IPS-11a (cell line): ENCODE results near the gene ARIH1.

Experiments used
- H3K4me3 ChIP-seq: one replicate; pipeline ENCODE4 v1.5.1; 2013; ENCODE audit warnings: low read depth, low read length, control low read depth

The ARIH1 gene

DNA sequence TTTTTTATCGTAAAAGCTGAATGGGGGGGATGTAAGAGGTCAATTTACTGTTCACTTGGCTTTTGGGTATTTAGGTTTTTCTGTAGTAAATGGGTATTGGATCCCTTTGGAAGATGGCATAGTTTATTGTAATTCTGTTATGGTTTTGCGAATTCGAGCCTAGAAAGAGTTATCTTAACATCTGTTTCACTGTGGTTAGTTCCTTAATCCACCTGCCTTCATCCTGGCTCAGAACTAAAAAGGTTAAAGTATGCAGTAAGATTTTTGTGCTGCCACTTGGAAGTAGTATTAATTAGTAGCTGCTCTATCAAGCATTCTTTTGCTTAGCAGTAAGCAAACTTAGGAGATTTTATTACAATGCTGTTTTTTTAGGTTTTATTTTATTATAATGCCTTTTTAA lies 62.4 kb downstream of the ARIH1 start:
- H3K4me3 ChIP-seq = no peak overlapping the region

DNA sequence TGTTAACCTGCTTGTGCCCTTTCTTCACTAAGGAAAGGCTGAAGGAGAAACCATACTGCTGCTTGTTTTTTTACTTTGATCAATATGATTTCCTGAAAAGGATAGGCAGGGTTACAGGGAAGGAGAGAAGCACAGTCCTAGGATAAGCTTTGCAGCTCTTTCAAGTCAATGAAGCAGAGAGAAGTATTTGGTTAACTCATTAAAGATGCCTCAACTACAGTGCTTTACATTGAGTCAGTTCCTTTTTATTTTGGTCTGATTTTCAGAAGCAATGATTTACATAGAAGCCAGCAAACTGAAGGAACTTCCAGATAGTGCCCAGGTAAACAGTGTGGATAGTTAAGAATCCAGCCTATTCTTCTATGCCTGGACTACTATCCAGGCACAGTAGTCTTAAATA lies 64.8 kb downstream of the ARIH1 start:
- H3K4me3 ChIP-seq = no peak overlapping the region

DNA sequence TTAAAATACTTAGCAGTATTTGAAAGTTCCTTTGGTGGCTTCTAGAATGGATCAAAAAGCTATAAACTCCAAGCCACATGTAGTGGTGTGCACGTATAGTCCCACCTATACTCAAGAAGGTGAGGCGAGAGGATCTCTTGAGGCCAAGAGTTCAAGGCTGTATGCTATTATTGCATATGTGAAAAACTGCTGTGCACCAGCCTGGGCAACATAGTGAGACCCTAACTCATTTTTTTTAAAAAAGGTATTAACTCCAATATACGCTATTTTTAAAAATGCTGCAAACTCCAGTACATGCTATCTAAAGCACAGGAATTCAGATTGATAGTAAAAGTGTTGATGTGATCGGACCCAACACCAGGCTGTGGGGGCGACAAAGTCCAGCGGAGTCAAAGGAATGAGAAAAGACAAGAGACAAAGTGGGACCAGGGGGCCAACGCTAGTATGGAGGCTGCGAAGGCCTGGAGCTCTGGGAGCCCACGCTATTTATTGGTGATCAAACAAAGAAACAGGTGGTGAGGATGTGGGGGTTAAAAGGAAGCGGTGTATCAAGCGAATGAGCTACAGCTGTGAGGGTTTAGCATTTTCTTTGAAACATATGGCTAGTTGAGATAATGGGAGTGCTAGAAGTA lies 66.6 kb downstream of the ARIH1 start:
- H3K4me3 ChIP-seq = no peak overlapping the region

DNA sequence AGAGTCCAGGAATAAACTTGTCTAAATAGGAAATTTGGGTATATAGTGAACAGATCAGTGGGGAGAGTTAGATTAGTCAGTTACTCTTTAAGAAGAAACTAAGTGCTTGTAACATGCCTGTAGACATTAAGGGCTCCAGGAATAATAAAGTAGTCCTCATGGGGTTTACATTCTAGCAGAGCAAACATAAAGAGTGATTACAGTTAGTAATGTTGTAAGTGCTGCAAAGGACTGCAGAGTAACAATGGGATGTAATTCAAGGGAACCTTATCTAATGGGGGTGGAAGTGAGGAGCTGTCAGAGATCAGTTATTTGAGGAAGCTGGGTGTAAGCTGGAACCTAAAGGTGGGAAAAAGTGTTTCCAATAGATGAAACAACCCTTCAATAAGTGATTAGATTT lies 67.5 kb downstream of the ARIH1 start:
- no peak overlapping the region for H3K4me3 ChIP-seq

DNA sequence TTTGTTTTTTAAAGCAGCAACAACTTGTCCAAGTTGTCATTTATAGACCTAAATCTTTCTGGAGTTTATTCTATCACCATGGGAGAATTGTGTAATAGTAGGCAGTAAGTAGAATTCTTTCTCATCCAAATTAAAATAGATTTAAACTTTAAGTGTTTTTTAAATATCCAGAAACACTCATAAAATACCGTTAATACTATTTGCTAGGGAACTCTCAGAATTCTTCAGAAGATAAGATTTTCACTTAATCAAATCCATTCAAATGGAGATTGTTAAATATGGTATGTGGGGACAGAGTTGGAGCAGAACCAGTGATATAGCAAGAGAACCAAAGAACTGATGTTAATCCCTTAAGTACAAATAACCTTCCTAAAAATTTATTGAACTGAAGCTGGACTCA lies 71.0 kb downstream of the ARIH1 start:
- H3K4me3 ChIP-seq = no peak overlapping the region

DNA sequence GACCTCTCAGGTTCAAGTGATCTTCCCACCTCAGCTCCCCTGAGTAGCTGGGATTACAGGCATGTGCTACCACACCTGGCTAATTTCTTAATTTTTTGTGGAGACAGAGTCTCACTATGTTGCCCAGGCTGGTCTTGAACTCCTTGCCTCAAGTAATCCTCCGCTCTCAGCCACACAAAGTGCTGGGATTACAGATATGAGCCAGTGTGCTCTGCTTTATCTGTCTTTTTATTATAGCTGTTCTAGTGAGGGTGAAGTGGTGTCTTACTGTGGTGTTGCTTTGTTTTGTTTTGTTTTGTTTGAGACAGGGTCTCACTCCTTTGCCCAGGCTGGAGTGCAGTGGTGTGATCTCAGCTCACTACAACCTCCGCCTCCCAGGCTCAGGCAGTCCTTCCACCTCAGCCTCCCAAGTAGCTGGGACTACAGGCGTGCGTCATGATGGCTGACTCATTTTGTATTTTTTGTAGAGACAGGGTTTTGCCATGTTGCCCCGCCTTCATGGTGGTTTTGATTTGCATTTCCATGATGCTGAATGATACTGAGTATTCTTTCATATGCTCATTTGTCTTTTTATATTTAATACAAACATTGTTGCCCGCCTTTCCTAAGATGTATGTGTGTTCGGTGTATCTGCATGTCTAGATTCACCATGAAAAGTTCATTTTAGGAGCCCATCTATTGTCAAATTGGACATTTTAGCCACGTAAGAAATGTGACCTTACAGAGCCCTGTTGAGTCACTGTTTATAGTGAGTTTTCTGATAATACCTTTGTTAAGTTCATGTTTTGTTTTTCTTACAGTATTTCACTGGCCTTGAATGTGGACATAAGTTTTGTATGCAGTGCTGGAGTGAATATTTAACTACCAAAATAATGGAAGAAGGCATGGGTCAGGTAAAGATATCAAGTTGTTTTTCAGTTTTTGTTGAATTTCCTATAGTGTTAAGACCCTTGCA lies 80.6 kb downstream of the ARIH1 start:
- no peak overlapping the region for H3K4me3 ChIP-seq

DNA sequence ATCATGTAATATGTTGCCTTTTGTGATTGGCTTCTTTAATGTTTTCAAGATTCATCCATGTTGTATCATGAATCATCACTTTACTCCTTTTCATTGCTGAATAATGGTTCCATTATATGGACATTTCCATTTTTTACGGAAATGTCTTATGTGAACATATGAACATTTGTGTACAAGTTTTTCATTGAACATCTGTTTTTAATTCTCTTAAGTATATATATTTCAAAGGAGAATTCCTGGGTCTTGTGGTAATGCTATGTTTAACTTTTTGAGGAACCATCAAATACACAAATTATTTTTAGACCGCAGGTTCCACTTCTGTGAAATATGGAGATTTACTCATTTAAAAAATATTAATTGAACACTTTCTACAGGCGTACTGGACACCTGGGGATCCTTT lies 85.7 kb downstream of the ARIH1 start:
- no peak overlapping the region for H3K4me3 ChIP-seq

DNA sequence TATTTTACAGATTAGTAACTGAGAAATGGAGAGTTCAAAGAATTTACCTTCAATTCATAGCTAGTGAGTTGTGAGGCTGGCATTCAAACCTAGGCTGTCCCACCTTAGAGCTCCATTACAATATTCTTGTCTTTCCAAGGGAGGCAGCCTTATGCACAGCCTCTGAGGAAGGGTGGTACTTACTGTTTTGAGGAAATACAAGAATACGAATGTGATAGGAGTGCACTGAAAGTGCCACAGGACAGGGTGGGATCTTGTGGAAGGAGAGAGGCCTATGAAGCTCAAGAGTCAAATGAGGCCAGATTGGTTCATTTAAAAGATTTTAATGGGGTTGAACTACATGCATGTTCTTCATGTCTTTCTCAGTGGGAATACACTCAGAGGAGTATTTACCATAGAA lies 86.3 kb downstream of the ARIH1 start:
- no peak overlapping the region for H3K4me3 ChIP-seq

DNA sequence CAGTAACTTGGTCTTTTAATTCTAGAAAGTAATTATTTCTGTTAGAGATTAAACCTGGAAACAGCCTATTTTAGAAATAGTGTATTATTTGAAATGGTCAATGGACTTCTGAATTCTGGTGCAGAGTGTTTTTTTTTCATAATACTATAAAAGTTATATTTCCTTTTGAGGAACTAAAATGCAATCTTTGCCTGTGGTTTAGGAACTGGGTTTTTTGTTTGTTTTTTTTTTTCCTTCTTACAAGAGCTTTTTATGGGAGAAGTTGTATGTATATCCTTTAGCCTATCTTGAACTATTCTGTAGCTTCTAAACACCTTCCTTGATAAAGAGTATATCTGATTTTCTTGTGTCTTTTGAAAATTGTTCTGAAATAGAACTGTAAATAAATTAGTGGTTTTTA lies 88.3 kb downstream of the ARIH1 start:
- H3K4me3 ChIP-seq = no peak overlapping the region

DNA sequence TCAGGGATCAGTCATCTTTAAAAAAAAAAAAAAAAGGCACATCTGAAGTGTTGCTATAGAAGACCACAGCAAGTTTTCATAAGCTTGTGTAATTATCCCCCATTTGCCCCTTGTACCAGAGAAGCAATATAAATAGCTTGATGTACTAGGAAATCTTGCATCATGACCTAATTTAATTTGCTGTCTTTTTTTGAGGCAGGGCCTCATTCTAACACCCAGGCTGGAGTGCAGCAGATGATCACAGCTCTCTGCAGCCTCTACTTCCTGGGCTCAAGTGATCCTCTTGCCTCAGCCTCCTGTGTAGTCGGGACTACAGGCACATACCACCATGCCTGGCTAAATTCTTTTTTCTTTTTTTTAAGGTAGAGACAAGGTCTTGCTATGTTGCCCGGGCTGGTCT lies 88.7 kb downstream of the ARIH1 start:
- no peak overlapping the region for H3K4me3 ChIP-seq

DNA sequence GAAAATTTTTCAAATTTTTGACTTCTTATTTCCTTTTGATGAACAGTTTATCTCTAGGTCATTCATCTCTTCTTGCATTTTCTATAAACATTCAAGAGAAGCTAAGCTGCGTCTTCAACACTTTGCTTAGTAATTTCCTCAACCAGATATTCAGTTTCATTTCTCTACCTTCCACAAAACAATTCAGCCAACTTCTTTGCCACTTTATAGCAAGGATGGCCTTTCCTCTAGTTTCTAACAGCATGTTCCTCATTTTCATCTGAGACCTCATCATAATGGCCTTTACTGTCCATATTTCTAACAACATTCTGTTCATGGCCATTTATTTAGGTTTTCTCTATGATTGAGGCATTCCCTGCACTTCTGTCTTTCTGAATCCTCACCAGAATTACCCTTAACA lies 90.0 kb downstream of the ARIH1 start:
- no peak overlapping the region for H3K4me3 ChIP-seq

DNA sequence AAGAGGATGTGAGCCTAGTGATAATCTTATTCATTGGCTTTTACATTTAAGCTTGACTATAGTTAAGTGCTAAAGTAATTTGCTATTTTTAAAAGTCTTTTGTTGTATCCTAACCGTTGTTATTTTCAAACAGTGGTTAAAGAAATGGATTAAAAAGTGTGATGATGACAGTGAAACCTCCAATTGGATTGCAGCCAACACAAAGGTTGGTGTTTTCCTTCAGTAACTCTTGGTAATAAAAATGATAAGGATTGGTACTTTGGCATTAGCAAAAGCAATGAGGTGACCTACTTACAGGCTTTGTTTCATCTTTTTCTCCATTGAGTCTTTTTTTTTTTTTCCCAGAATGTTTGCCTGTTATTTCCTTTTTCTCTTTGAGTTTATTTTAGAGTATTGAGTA lies 92.8 kb downstream of the ARIH1 start:
- no peak overlapping the region for H3K4me3 ChIP-seq

DNA sequence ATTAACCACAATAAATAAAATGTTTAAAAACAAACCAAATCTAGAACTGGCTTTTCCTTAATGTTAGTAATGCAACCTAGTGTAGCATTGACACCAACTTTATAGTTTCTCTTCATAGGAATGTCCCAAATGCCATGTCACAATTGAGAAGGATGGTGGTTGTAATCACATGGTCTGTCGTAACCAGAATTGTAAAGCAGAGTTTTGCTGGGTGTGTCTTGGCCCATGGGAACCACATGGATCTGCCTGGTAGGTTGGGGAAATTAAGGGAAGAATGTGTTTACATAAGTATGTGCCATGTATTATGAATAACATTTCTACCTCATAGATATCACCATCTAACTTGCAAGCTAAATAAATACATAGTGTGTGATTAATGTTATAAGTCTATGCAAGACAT lies 95.9 kb downstream of the ARIH1 start:
- H3K4me3 ChIP-seq = no peak overlapping the region

DNA sequence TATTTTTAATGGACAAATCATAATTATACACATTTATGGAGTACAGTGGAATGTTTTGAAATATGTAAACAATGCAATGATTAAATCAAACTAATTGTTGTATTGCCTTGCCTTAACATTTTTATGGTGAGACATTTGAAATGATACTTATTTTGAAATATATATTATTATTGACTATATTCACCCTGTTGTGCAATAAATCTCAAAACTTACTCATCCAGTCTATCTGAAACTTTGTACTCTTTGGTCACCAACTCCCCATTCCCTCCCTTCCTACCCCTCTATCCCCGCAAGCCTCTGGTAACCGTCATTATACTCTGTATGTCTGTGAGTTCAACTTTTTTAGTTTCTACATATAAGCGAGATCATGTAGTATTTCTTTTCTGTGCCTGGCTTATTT lies 105.7 kb downstream of the ARIH1 start:
- H3K4me3 ChIP-seq = no peak overlapping the region

DNA sequence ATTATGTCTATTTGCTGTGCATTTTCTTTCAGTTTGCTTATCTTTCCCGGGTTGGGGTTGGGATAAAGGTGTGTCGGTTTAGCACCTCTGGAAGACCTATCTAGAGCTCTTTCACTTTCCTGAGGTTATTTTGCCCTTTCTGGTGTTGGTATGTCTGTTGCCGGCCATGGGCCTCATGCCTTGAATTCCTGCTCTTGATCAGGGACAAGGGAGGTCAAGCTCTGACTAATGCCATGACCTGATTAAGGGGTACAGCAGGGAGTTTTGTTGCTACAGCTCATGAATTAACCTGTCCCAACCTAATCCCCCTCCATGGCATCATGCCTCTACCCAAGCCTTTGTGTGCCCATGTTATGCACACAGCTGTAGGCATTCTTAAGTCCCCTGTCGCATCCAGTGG lies 109.9 kb downstream of the ARIH1 start:
- no peak overlapping the region for H3K4me3 ChIP-seq

DNA sequence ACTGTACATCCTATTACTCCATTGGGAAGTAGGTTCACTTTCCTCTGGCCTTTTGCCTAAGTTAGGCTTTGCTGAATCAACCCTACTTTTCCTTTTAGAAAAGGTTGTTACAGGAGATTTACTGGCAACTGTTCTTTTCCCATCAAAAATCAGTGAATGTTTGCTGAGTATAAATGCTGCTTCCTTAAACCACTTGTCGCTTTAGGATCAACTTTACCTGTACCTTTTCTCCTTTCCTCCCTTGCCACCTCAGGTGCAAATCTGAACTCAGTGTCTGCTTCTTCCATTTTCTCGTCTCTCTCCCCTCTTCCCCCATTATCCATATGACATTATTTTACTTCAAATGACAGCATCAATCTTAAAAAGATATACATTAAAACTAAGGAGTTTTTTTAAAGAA lies 110.9 kb downstream of the ARIH1 start:
- H3K4me3 ChIP-seq = no peak overlapping the region

DNA sequence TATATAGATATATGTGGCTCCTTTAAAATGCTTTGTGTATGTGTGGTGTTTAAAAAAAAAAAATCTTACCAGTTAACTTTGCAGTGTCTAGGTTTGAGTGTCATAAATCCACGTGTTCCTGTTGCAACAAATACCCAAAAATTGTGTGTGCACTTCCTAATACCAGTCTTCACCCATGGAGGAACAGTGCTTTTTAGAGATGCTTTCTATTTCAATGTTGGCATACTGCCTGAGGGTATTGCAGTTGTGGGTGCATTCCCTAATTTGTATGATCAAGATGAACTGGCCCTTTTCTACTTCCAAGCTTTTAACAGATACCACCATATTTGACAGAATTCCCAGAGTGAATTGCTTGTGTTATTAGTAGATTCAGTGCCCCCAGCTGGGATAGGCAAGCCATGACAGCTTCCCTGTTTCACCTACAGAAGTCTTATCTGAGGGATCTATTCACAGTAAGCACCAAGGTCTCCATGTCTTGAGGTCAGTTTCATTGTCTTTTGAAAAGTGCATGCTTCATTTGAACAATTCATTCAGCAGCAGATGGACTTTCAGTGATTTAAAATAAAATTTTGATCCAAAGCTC lies 111.4 kb downstream of the ARIH1 start:
- H3K4me3 ChIP-seq = no peak overlapping the region

DNA sequence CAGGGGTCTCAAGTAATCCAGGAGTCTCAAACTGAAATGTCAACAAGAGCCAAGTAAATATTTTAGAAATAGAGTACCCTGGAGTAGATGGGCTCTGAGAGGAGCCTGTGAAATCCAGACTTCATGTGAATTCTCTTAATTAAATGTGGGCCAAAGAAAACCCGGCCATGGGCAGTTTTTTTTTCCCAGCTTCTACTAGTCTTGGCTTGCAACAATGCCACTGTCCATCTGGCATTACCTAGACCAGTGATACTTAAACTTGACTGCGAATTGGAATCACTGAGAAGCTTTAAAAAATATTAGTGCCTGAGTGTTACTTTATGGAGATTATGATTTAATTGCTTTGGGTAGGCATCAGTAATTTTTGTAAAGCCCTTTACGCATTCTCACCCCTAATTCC lies 114.0 kb downstream of the ARIH1 start:
- H3K4me3 ChIP-seq = no peak overlapping the region

DNA sequence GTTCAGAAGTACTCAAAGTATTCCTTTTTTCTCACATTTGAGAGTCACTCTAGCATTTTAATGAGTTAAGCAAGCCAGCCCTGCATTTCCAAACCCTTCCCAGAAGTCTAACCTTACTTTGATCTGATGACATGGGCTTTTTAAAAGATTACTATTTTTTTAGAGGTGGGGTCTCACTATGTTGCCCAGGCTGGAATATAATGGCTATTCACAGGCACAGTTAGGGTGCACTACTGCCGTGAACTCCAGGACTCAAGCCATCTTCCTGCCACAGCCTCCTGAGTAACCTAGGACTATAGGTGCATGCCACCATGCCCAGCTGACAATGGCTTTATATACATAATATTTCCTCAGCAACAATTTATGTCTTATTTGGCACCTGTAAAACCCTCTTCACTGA lies 116.3 kb downstream of the ARIH1 start:
- no peak overlapping the region for H3K4me3 ChIP-seq

DNA sequence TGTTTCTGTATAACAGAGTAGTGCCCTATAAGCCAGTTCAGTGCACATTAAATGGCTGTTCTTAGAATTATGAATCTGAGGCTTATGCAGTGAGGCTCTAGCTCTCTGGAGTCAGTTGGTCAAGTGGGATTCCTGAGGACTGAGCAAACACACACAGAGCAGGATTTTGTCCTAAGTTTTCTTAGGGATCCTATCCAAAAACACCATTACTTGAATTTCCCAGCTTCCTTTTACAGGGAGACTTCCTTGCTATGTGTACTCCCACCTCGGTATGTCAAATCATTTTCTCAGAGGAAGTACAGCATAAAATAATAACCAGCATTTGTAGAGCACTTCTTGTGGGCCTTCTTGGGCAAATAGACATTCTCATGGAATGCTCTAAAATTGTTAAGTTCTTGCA lies 117.2 kb downstream of the ARIH1 start:
- H3K4me3 ChIP-seq = no peak overlapping the region

DNA sequence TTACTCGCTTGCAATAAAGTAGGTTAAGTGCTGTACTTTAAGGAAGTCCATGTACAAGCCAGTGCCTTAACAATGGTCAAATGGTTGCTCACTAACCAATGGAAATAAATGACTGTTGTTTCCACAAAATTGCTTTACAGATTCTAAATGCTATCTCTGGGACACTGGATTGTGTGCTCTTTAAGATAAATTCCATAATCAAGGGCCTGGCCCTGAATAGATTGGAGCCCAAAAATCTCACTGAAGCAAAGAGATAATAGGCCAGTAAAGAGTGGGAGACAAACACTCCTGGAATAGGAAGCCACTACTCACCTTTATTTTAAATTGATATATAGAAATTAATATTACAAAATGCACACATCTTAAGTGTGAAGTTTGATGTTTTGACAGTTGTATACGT lies 118.0 kb downstream of the ARIH1 start:
- H3K4me3 ChIP-seq = no peak overlapping the region

DNA sequence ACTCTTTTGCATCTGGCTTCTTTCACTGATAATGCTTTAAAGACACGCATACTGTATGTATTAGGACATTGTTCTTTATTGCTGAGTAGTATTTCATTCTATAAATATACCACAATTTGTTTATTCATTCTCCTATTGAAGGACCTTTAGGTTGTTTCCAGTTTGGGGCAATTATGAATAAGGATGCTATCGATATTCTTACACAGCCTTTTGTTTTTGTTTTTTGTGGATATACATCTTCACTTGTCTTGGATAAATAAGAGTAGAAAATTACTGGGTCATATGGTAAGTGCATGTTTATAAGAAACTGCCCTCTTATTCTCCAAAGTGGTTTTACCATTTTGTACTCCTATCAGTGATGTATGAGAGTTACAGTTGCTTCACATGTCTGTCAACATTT lies 118.5 kb downstream of the ARIH1 start:
- no peak overlapping the region for H3K4me3 ChIP-seq
